ENCODE data around the gene TBCB.

GRCh38 chr19:36142046-36142445 is 26.8 kb downstream of the TBCB start:
- no peak for TF ChIP-seq ZNF8 (CRISPR knock-in tag; IDR thresholded peaks at IDR 0.05)
- TF ChIP-seq CSDC2 (CRISPR knock-in tag; IDR thresholded peaks at IDR 0.05) = no peak
- TF ChIP-seq CSRNP3 (CRISPR knock-in tag; IDR thresholded peaks at IDR 0.05) = no peak
